Endodermal cell (in vitro differentiated cells): ENCODE results near the gene GGA1. TPM values are rescaled to one million over a fixed set of nuclear protein-coding genes. Genes with fewer than 3 reads are reported as not detected.

ENCODE experiments used
- DNase-seq: peaks from one replicate; pipeline ENCODE4 v3.0.0-alpha.2; 2017
- H3K27ac ChIP-seq: 2 replicates; pipeline ENCODE4 v1.5.1; 2013; ENCODE audit warnings: mild to moderate bottlenecking, low read depth, low read length, moderate library complexity
- H3K27me3 ChIP-seq: 2 replicates; pipeline ENCODE4 v1.6.1; 2013; ENCODE audit warnings: mild to moderate bottlenecking, low read length, moderate library complexity; ENCODE audit not compliant: insufficient read depth, control insufficient read depth, poor library complexity, severe bottlenecking
- H3K36me3 ChIP-seq: 2 replicates; pipeline ENCODE4 v1.7.0; 2013; ENCODE audit warnings: mild to moderate bottlenecking, low read length, moderate library complexity; ENCODE audit not compliant: control insufficient read depth, insufficient read depth
- H3K4me1 ChIP-seq: one replicate; pipeline ENCODE4 v1.7.0; 2013; ENCODE audit warnings: low read length; ENCODE audit not compliant: control insufficient read depth, insufficient read depth
- H3K4me3 ChIP-seq: 2 replicates; pipeline ENCODE4 v1.5.1; 2013; ENCODE audit warnings: mild to moderate bottlenecking, low read length, moderate library complexity
- H3K9ac ChIP-seq: 2 replicates; pipeline ENCODE4 v1.6.1; 2013; ENCODE audit warnings: mild to moderate bottlenecking, low read length, moderate library complexity; ENCODE audit not compliant: poor library complexity, severe bottlenecking; ENCODE audit errors: extremely low read depth
- H3K9me3 ChIP-seq: 2 replicates; pipeline ENCODE4 v1.6.1; 2013; ENCODE audit warnings: mild to moderate bottlenecking, low read length, moderate library complexity; ENCODE audit not compliant: control insufficient read depth
- H3K27ac Mint-ChIP-seq: 2 replicates; pipeline ENCODE4 v1.8.0; 2020; ENCODE audit warnings: mixed read lengths
- H3K27me3 Mint-ChIP-seq: 2 replicates; pipeline ENCODE4 v1.8.0; 2021; ENCODE audit warnings: mild to moderate bottlenecking, mixed read lengths; ENCODE audit not compliant: insufficient read depth
- H3K36me3 Mint-ChIP-seq: 2 replicates; pipeline ENCODE4 v1.8.0; 2020; ENCODE audit warnings: low read depth, mixed read lengths
- H3K4me1 Mint-ChIP-seq: 2 replicates; pipeline ENCODE4 v1.8.0; 2020; ENCODE audit warnings: mixed read lengths
- H3K4me3 Mint-ChIP-seq: 2 replicates; pipeline ENCODE4 v1.8.0; 2020; ENCODE audit warnings: mild to moderate bottlenecking, moderate library complexity, mixed read lengths
- H3K9me3 Mint-ChIP-seq: 2 replicates; pipeline ENCODE4 v1.8.0; 2020; ENCODE audit warnings: mild to moderate bottlenecking, mixed read lengths
- CTCF ChIP-seq: fragments of 200-600 bp; sonication (generic); conservative IDR thresholded peaks from 2 replicates; pipeline ENCODE4 v1.5.0; 2021; ENCODE audit warnings: antibody characterized with exemption, mild to moderate bottlenecking
- WGBS, 2 experiments: methylation state at CpG; one replicate each; pipeline versions ENCODE4 v1.1.5 to v1.1.7; 2013; ENCODE audit warnings: missing lambda C conversion rate in 2 of 2, mixed read lengths in 1 of 2; ENCODE audit not compliant: insufficient coverage in 1 of 2, insufficient read length in 1 of 2; 5-methylcytosine and 5-hydroxymethylcytosine counted together
- total RNA-seq, 2 donors: library from RNA; stranded (reverse); fragmentation: NEBNext Ultra II Directional in 1 of 2; extraction: Animal tissue kit (Norgen Biotek cat#: 25700) in 1 of 2; gene quantifications; 2 replicates in 1 of 2; 3 replicates in 1 of 2; pipeline ENCODE4 v1.2.1, GENCODE V29; 2021

GGA1 gene
- total RNA-seq, 2 donors from 2014 or later = 87.5 TPM

GRCh38 chr22:37665487-37665886, 56.9 kb downstream of the GGA1 start:
- 94 to 97% methylated on average over 17 to 24 of the region's 24 CpGs for WGBS, 2 experiments

GRCh38 chr22:37669586-37669985, 61.0 kb downstream of the GGA1 start:
- no peak for TF ChIP-seq CTCF
- WGBS, 2 experiments = 92 to 95% methylated on average over 5 to 6 of the region's 6 CpGs
- Histone ChIP-seq H3K36me3 (peaks cover 15% of the 10 kb centered on the region), H3K27me3 (no peaks in the 10 kb centered on the region), H3K27ac (no peak overlapping the region), H3K4me3 (no peak overlapping the region), H3K4me1 (no peaks in the 10 kb centered on the region), H3K9me3 (no peaks in the 10 kb centered on the region), H3K9ac (no peak overlapping the region)
- Mint-ChIP-seq H3K36me3 (peaks cover 21% of the 10 kb centered on the region), H3K27me3 (no peaks in the 10 kb centered on the region), H3K4me3 (no peak overlapping the region), H3K27ac (no peak overlapping the region), H3K9me3 (no peaks in the 10 kb centered on the region), H3K4me1 (no peaks in the 10 kb centered on the region)
- DNase-seq = no peak

More at GRCh38 chr22:37665487-37665886, 56.9 kb downstream of the GGA1 start:
- no peak for DNase-seq
- Histone ChIP-seq H3K9me3 (no peaks in the 10 kb centered on the region), H3K27ac (no peak overlapping the region), H3K27me3 (no peaks in the 10 kb centered on the region), H3K36me3 (peaks cover 18% of the 10 kb centered on the region), H3K4me1 (no peaks in the 10 kb centered on the region), H3K4me3 (no peak overlapping the region), H3K9ac (no peak overlapping the region)
- Mint-ChIP-seq H3K36me3 (peaks cover 23% of the 10 kb centered on the region), H3K4me1 (peaks cover 10% of the 10 kb centered on the region), H3K9me3 (no peaks in the 10 kb centered on the region), H3K27ac (no peak overlapping the region), H3K4me3 (no peak overlapping the region), H3K27me3 (no peaks in the 10 kb centered on the region)
- TF ChIP-seq CTCF = no peak

- whole genome bisulfite sequencing, 2 experiments = 91% methylated on average over 9 to 15 of the region's 15 CpGs
- Histone ChIP-seq H3K4me1 (peaks cover 4% of the 10 kb centered on the region), H3K36me3 (no peaks in the 10 kb centered on the region), H3K9ac (no peak overlapping the region), H3K4me3 (no peak overlapping the region), H3K27me3 (no peaks in the 10 kb centered on the region), H3K27ac (no peak overlapping the region), H3K9me3 (no peaks in the 10 kb centered on the region)
- no peak overlapping the region for H3K4me3 Mint-ChIP-seq
- no peak for DNase-seq
- no peaks in the 10 kb centered on the region for H3K27me3 Mint-ChIP-seq
- TF ChIP-seq CTCF = no peak
- H3K9me3 Mint-ChIP-seq = no peaks in the 10 kb centered on the region
- peaks cover 4% of the 10 kb centered on the region for H3K36me3 Mint-ChIP-seq
- no peak overlapping the region for H3K27ac Mint-ChIP-seq
- H3K4me1 Mint-ChIP-seq = peaks cover 3% of the 10 kb centered on the region
These were observed 63.7 kb downstream of the GGA1 start for GRCh38 chr22:37672206-37672919.
